Fibroblast of lung (primary cell): Measurements from ENCODE around the gene C11orf42. TPM values are rescaled to one million over a fixed set of nuclear protein-coding genes. Genes with fewer than 3 reads are reported as not detected.

ENCODE experiments used
- DNase-seq, 2 donors: peaks; one replicate each; pipeline versions ENCODE4 v3.0.0 to v3.0.0-alpha.2; 2010; ENCODE audit warnings: low read depth in 2 of 2
- H2AFZ ChIP-seq: 2 replicates; pipeline ENCODE4 v1.5.1; 2012; ENCODE audit warnings: low read length, control low read depth, inconsistent platforms
- H3K27ac ChIP-seq: 2 replicates; pipeline ENCODE4 v1.5.1; 2011; ENCODE audit warnings: low read length, control low read depth; ENCODE audit not compliant: insufficient read depth
- H3K27me3 ChIP-seq: 2 replicates; pipeline ENCODE4 v1.5.1; 2011; ENCODE audit warnings: mild to moderate bottlenecking, low read length; ENCODE audit not compliant: control insufficient read depth, insufficient read depth
- H3K36me3 ChIP-seq: 2 replicates; pipeline ENCODE4 v1.5.1; 2011; ENCODE audit warnings: low read length; ENCODE audit not compliant: control insufficient read depth, insufficient read depth
- H3K4me1 ChIP-seq: 2 replicates; pipeline ENCODE4 v1.5.1; 2011; ENCODE audit warnings: low read length; ENCODE audit not compliant: control insufficient read depth, insufficient read depth; ENCODE audit errors: extremely low read depth
- H3K4me2 ChIP-seq: 2 replicates; pipeline ENCODE4 v1.5.1; 2011; ENCODE audit warnings: low read length, control low read depth; ENCODE audit not compliant: insufficient read depth; ENCODE audit errors: extremely low read depth
- H3K4me3 ChIP-seq, 4 experiments: fragments of 200-600 bp in 1 of 4; sonication (generic) in 1 of 4; replicated peaks in 1 of 4; 2 replicates each; pipeline ENCODE4 v1.5.1; 2011 to 2016; ENCODE audit warnings: low read length in 4 of 4, low read depth in 3 of 4, mild to moderate bottlenecking in 3 of 4, control low read depth in 2 of 4, inconsistent platforms in 1 of 4, mixed read lengths in 1 of 4; ENCODE audit not compliant: insufficient read depth in 1 of 4; ENCODE audit errors: control extremely low read depth in 1 of 4
- H3K79me2 ChIP-seq: 2 replicates; pipeline ENCODE4 v1.5.1; 2012; ENCODE audit warnings: mild to moderate bottlenecking, low read length, inconsistent platforms; ENCODE audit not compliant: control insufficient read depth, insufficient read depth
- H3K9ac ChIP-seq: 2 replicates; pipeline ENCODE4 v1.5.1; 2011; ENCODE audit warnings: mild to moderate bottlenecking, low read length, control low read depth; ENCODE audit not compliant: insufficient read depth
- H3K9me3 ChIP-seq: 2 replicates; pipeline ENCODE4 v1.5.1; 2012; ENCODE audit warnings: low read depth, low read length; ENCODE audit not compliant: control insufficient read depth, insufficient read depth
- H4K20me1 ChIP-seq: 2 replicates; pipeline ENCODE4 v1.5.1; 2011; ENCODE audit warnings: low read length; ENCODE audit not compliant: control insufficient read depth, insufficient read depth; ENCODE audit errors: extremely low read depth
- EZH2 ChIP-seq: IDR thresholded peaks from 2 replicates; pipeline ENCODE4 v1.5.1; 2012; ENCODE audit warnings: low read length, control low read depth, mild to moderate bottlenecking; ENCODE audit errors: missing control alignments
- polyA plus RNA-seq, 2 donors: library from polyadenylated mRNA; depleted of rRNA in 1 of 2; stranded (reverse) in 1 of 2; unstranded in 1 of 2; fragments of >200 nt; gene quantifications; 2 replicates each; pipeline ENCODE4 v1.2.1, GENCODE V29; 2011 to 2012; ENCODE audit warnings: missing spikeins in 1 of 2
- total RNA-seq: library from RNA; depleted of rRNA; stranded (reverse); fragments of >200 nt; gene quantifications from 2 replicates; pipeline ENCODE4 v1.2.1, GENCODE V29; 2014
- TF ChIP-seq, protein P1 (sequence below), 2 donors: IDR thresholded peaks in 1 of 2; conservative IDR thresholded peaks in 1 of 2; 1 replicate in 1 of 2; 2 replicates in 1 of 2; pipeline ENCODE4 v1.5.1; 2011 to 2012; ENCODE audit warnings: low read length in 2 of 2, control low read depth in 1 of 2, inconsistent platforms in 1 of 2, low read depth in 1 of 2, mild to moderate bottlenecking in 1 of 2

C11orf42 gene
- total and polyA plus RNA-seq, 2 donors (not counting 1 experiment from before 2014, with no cell fraction given), result not detected

DNA sequence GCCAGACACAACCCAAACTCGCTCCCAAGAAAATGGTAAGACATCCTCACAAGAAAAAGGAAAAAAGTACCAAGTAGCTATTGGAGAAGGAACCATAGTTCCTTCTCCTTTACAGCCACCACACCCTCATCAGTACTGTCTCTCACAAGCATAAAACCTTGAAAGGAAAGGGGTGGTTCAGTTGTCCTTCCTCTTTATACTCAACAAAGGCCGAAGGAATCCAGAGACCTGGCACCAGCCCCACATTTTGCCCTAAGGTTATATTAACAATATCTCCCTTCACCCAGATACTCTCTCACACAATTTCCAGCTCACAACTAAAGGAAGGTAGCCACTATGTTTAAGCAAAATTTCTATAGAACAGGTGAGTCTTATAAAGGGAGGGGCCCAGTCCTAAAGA, 20.5 kb downstream of the C11orf42 start:
- no peak for TF ChIP-seq EZH2
- DNase-seq, result no peak
- H3K79me2 ChIP-seq, result peaks cover 9% of the 10 kb centered on the region

DNA sequence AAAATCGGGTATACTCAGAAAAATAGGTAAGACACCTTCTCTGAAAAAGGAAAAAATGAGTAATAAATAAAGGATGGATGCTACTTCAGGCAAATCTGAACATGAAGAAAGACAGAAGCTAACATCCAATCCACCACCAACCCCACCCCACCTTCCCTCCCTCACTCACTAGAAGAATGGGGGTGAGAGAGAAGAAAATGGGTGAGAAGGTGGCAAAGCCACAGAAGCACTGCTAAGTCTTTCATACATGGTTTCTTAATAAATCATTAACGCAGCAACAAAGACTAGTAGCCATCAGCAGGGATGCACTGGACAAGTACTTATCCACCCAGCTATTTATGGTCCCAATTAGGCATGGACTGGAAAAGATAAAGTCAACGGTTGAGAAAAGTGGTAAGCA, 23.2 kb downstream of the C11orf42 start:
- Histone ChIP-seq H3K27me3 (no peaks in the 10 kb centered on the region), H3K4me1 (no peaks in the 10 kb centered on the region), H3K4me2 (no peak overlapping the region), H4K20me1 (no peaks in the 10 kb centered on the region), H3K79me2 (peaks cover 25% of the 10 kb centered on the region), H2AFZ (no peak overlapping the region), H3K4me3 (no peak overlapping the region), H3K9ac (no peak overlapping the region), H3K36me3 (peaks cover 2% of the 10 kb centered on the region), H3K9me3 (no peaks in the 10 kb centered on the region), H3K27ac (no peak overlapping the region)
- TF ChIP-seq, protein P1, sequence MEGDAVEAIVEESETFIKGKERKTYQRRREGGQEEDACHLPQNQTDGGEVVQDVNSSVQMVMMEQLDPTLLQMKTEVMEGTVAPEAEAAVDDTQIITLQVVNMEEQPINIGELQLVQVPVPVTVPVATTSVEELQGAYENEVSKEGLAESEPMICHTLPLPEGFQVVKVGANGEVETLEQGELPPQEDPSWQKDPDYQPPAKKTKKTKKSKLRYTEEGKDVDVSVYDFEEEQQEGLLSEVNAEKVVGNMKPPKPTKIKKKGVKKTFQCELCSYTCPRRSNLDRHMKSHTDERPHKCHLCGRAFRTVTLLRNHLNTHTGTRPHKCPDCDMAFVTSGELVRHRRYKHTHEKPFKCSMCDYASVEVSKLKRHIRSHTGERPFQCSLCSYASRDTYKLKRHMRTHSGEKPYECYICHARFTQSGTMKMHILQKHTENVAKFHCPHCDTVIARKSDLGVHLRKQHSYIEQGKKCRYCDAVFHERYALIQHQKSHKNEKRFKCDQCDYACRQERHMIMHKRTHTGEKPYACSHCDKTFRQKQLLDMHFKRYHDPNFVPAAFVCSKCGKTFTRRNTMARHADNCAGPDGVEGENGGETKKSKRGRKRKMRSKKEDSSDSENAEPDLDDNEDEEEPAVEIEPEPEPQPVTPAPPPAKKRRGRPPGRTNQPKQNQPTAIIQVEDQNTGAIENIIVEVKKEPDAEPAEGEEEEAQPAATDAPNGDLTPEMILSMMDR (conservative IDR thresholded peaks at IDR 0.05 in 1 of 2, IDR thresholded peaks at IDR 0.05 in 1 of 2; ENCODE audit: low read depth in 1 of 2, low read length in 2 of 2), result no peak
- TF ChIP-seq EZH2, result no peak
- DNase-seq, result no peak

More for the DNA sequence above, 20.5 kb downstream of the C11orf42 start:
- no peak overlapping the region for H2AFZ ChIP-seq
- no peaks in the 10 kb centered on the region for H3K9me3 ChIP-seq
- no peak overlapping the region for H3K9ac ChIP-seq
- no peak overlapping the region for H3K4me2 ChIP-seq
- no peak overlapping the region for H3K27ac ChIP-seq
- no peaks in the 10 kb centered on the region for H3K27me3 ChIP-seq
- no peaks in the 10 kb centered on the region for H3K4me1 ChIP-seq
- peaks cover 2% of the 10 kb centered on the region for H3K36me3 ChIP-seq
- no peaks in the 10 kb centered on the region for H4K20me1 ChIP-seq
- no peak overlapping the region for H3K4me3 ChIP-seq

DNA sequence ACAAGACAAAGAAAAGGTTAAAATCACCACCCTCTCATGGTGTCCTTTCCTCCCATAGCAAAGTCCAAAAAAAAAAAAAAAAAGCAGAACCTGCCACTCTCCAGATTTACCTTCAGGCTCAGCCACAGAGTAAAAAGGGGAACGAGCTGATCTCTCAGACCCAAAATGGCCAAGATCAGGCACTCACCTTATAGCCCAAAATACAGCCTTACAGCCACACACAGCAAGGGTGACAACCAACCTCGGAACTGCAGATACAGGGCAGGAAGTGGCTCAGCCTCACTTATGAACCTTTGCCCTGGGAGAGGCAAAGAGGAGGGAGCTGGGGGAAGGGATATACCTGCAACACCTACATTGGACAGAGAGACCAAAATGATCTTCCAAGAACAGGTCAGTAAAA, 24.6 kb downstream of the C11orf42 start:
- TF ChIP-seq, protein P1 (conservative IDR thresholded peaks at IDR 0.05 in 1 of 2, IDR thresholded peaks at IDR 0.05 in 1 of 2; ENCODE audit: low read depth in 1 of 2, low read length in 2 of 2), result no peak
- no peak for TF ChIP-seq EZH2
- Histone ChIP-seq H3K79me2 (peaks cover 32% of the 10 kb centered on the region), H3K27me3 (no peaks in the 10 kb centered on the region)

More for the DNA sequence above, 24.6 kb downstream of the C11orf42 start:
- Histone ChIP-seq H3K4me2 (no peak overlapping the region), H3K4me1 (no peaks in the 10 kb centered on the region), H4K20me1 (no peaks in the 10 kb centered on the region), H3K4me3 (no peak overlapping the region), H3K27ac (no peak overlapping the region), H3K9me3 (no peaks in the 10 kb centered on the region), H3K9ac (no peak overlapping the region), H2AFZ (no peak overlapping the region), H3K36me3 (no peaks in the 10 kb centered on the region)
- no peak for DNase-seq
